AG10803 (cell line): ENCODE data around the gene MCM3AP.
"Not testable (repeated sequence)": the region's sequence is repeated elsewhere in the genome, so short reads cannot be mapped to it uniquely, and the experiment has no call there.

Experiments
- DNase-seq: peaks from one replicate; pipeline ENCODE4 v3.0.0; 2010; ENCODE audit warnings: low read depth
- H3K4me3 ChIP-seq: 2 replicates; pipeline ENCODE4 v1.5.1; 2011; ENCODE audit warnings: mild to moderate bottlenecking, low read length, control low read depth
- TF ChIP-seq, protein P1 (sequence below): conservative IDR thresholded peaks from 2 replicates; pipeline ENCODE4 v1.5.1; 2011; ENCODE audit warnings: mild to moderate bottlenecking, low read length, control low read depth, inconsistent platforms

MCM3AP gene

DNA sequence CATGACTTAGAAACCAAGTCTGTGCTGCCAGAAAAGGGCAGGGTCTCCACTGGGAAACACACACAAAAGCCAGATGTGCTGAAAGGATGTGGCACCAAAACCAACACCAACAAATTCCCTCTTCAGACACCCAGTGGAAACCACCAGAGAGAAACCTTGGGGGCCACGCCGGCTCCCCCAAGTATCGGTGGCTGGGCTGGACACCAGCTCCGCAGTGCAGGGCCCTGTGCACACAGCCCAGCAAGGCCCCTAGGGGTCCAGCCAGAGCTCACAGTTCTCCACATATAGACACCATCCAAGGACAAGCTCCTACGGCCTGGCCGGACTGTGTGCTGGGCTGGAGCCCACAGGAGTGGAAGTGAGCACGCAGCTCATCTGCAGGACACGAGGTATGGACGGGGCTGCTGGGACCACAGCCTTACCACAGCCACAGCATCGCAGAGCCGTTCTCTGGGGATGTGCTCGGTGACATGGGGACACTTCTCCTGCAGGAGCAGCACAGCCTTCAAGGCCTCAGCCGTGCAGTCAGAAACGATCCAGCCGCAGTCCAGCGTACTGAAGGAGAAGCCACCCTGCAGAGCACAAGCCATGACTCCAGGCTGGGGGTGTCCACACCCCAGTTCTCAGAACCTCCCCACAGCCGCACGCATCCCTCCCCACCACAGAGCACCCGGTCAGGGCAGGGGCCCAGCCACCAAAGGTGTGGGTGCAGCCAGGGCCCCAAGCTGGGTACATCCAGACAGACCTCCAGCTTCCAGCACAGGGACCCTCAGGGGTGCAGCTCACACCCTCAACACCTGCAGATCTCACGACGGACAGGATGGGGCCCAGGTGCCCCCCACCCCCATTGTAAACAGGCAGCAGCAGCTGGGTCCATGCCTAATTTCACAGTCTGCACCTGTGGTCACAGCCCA, 78.1 kb downstream of the MCM3AP start:
- TF ChIP-seq, protein P1, sequence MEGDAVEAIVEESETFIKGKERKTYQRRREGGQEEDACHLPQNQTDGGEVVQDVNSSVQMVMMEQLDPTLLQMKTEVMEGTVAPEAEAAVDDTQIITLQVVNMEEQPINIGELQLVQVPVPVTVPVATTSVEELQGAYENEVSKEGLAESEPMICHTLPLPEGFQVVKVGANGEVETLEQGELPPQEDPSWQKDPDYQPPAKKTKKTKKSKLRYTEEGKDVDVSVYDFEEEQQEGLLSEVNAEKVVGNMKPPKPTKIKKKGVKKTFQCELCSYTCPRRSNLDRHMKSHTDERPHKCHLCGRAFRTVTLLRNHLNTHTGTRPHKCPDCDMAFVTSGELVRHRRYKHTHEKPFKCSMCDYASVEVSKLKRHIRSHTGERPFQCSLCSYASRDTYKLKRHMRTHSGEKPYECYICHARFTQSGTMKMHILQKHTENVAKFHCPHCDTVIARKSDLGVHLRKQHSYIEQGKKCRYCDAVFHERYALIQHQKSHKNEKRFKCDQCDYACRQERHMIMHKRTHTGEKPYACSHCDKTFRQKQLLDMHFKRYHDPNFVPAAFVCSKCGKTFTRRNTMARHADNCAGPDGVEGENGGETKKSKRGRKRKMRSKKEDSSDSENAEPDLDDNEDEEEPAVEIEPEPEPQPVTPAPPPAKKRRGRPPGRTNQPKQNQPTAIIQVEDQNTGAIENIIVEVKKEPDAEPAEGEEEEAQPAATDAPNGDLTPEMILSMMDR, result no peak
- no peak for DNase-seq
- H3K4me3 ChIP-seq, result no peak overlapping the region

DNA sequence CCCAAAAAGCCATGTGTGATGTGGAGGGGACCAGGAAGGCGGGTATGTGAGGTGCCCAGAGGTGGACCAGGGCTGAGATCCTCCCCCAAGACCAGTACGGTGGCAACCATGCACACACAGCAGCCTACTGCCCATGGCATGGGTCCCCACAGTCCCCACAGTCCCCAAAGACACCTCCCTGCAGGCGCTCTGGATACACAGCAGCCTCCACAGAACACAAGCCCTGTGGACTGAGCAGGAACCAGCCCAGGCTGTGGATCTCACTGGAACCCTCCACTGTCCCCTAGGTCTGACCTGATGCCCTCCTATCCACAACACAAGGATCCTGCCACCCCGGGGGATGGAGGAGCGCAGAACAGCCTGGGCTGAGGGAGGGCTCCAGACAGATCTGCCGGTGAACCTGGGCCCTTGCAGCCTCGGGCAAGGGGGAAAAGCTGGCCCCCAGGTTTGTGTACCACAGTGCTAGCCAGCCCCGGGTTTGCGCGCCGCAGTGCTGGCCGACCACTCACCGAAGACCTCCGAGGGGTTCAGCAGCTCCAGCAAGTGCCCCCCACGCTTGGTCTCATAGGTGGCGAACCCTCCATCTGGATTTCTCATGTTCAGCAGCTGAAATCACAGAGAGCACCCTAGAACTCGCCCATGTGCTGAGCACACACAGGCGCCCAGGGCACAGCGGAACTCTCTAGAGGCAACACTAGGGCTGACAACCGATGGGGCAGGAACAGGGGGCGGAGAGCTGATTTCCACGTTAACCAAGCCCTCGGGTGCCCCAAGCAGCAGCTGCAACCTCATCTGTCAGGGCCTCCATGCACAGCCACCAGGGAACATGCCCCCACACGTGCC, 79.0 kb downstream of the MCM3AP start:
- no peak overlapping the region for H3K4me3 ChIP-seq
- no peak for DNase-seq
- TF ChIP-seq, protein P1, result no peak

DNA sequence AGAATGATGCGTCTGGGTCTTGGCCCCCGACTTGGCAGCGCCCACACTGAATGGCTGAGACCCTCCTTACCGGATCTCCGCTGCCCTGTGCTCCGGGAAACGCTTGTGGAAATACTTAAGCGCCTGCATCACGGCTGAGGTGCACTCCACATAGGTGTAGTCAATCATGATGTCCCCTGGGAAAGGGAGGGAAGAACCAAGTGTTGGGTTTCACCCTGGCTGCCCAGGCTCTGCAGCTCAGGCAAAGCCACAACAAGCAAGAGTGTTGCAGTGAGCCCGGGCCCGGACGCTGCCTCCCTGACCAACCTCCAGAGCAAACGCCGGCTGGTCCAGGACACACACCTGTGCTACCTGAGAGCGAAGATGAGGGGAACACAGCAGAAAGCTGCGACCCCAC, 79.6 kb downstream of the MCM3AP start:
- TF ChIP-seq, protein P1, result no peak

DNA sequence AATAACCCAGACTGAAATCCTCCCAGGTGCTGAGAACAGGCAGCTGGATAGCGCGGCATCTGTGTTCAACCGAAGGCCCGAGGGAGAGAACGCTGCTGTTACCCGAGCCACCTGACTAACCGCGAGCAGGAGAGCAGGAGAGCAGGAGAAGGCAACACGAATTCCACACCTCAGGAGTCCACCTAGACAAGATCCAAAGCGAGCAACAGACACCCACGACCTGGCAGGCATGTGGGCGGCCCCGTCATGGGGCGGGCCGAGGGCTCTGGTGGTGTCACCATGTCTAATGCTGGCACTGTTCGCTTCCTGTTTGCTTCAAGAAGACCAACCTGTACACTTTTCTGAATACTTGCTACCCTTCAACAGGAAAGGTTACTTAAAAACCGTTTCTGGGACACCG, 80.2 kb downstream of the MCM3AP start:
- TF ChIP-seq, protein P1, result no peak
- no peak overlapping the region for H3K4me3 ChIP-seq
- no peak for DNase-seq

More for the DNA sequence above, 79.6 kb downstream of the MCM3AP start:
- DNase-seq, result no peak
- no peak overlapping the region for H3K4me3 ChIP-seq

DNA sequence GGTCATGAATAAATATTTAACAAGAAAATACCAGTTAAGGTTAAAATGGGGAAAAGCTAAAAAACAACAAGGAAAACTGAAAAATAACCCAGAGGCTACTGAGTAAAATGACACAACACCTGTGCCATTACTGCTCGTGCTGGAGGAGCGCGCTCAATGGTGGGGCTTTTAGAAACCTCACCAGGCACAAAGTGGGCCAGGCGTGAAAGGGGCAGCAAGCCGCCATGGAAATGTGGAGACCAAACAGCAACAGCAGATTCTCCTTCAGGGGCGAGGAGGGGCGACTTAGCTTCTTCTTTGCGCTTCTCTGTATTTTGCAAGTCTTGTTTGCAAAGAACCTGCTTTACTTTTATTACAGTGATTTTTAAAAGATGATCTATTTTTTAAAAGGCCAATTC, 82.2 kb downstream of the MCM3AP start:
- DNase-seq, result no peak
- TF ChIP-seq, protein P1, result no peak
- H3K4me3 ChIP-seq, result no peak overlapping the region

DNA sequence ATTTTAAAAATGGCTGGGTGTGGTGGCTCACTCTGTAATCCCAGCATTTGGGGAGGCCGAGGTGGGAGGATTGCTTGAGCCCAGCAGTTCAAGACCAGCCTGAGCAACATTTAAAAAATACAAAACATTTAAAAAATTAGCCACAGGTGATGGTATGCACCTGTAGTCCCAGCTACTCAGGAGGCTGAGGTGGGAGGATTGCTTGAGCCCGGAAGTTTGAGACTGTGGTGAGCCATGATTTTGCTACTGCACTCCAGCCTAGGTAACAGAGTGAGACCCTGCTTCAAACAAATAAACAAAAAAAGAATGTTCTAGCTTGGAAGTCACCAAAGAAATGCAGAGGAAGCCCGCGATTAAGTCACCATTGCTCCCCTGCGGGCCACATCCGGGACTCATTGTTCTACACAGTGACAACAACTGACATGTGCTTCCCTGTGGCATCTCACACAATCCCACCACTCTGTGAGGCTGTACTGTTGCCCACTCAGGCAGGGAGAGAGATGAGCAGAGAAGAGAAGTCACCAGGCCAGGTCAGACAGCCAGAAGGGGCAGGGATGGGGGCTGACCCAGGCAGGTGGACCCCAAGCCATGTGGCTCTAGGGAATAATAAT, 82.7 kb downstream of the MCM3AP start:
- TF ChIP-seq, protein P1, result no peak
- H3K4me3 ChIP-seq, result no peak overlapping the region
- no peak for DNase-seq

DNA sequence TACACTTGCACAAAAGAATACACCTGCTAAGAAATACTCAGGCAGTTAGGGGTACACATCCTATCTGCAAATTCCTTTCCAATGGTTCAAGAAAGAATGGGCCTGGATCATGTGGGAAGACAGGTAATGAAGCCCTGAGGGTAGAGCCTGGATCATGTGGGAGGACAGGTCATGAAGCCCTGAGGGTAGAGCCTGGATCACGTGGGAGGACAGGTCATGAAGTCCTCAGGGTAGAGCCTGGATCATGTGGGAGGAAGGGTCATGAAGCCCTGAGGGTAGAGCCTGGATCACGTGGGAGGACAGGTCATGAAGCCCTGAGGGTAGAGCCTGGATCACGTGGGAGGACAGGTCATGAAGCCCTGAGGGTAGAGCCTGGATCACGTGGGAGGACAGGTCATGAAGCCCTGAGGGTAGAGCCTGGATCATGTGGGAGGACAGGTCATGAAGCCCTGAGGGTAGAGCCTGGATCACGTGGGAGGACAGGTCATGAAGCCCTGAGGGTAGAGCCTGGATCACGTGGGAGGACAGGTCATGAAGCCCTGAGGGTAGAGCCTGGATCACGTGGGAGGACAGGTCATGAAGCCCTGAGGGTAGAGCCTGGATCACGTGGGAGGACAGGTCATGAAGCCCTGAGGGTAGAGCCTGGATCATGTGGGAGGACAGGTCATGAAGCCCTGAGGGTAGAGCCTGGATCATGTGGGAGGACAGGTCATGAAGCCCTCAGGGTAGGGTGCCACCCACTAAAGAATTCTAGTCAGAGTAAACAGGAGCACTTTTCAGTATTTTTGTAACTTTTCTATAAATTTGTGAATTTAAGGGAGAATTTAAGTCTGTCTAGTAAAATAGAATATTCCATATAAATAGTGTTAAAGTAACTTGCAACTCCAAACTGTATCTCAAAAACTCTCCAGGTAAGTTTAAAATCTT, 84.3 kb downstream of the MCM3AP start:
- not testable (repeated sequence) for H3K4me3 ChIP-seq, DNase-seq
